GM18907 (cell line): ENCODE measurements around the gene AGPAT4.
"Not testable (repeated sequence)": the region's sequence is repeated elsewhere in the genome, so short reads cannot be mapped to it uniquely, and the experiment has no call there.

ENCODE experiments used
- ATAC-seq: cut with Tn5 transposase; IDR thresholded peaks from one replicate; pipeline ENCODE4 v1.9.1; 2021; ENCODE audit warnings: mild to moderate bottlenecking, moderate library complexity; ENCODE audit not compliant: unreplicated experiment

Gene AGPAT4

DNA sequence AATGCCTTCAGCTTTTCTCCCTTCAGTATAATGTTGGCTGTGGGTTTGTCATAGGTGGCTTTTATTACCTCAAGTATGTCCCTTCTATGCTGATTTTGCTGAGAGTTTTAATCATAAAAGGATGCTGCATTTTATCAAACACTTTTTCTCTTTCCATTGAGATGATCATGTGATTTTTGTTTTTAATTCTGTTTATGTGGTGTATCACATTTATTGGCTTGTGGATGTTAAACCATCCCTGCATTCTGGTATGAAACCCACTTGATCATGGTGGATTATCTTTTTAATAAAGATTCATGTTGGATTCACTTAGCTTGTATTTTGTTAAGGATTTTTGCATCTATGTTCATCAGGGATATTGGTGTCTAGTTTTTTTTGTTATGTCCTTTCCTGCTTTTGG is 150.5 kb downstream of the AGPAT4 start:
- not testable (repeated sequence) for ATAC-seq

DNA sequence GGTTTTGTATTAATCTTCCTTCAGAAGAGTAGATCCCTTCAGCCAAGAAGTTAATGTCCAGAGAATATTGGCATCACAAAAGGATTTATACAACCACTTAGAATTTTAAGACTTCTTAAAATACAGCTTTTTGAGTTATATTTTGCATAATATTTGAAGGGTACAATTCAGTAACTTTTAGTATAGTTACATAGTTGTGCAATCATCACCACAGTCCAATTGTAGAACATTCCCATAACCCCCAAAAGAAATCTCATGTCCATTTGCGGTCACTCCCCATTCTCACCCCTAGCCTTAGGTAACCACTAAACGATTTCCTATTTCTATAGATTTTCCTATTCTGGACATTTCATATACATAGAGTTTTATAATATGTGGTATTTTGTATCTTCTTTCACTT is 155.9 kb downstream of the AGPAT4 start:
- ATAC-seq, result no peak

DNA sequence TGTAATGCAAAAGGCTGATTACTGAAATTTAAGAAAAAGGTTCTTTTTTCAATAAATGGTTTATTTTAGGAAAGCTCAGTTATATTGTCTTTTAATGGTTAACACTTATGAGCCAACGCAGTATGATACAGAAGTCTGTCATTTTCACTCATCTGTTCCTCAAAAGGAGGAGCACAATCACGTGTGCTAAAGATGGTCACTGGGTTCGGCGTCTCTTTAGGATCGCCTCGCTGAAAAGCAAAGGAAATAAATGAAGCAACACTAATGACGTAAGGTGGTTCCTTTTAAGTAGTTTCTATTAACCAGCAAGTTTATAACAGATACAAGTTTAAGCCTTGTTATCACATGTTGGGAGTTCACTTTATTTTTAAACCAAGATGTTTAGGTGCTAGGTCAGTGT is 156.6 kb downstream of the AGPAT4 start:
- ATAC-seq, result no peak

DNA sequence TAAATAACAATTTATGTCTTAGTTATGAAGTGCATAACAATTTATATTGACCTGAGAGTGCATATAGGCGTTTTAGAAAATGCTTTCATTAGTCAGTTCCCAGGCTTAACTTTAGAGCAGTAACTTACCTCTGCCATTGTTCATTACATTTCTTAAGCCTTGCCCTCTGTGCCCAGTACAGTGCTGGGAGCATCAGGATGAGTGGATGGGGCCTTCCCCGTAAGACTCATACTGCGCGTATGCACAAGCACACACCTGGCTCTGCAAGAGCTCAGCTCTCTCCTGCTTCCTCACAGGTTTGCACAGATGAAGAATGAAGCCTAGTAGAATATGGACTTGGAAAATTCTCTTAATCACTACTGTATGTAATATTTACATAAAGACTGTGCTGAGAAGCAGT is 157.3 kb downstream of the AGPAT4 start:
- ATAC-seq, result no peak

DNA sequence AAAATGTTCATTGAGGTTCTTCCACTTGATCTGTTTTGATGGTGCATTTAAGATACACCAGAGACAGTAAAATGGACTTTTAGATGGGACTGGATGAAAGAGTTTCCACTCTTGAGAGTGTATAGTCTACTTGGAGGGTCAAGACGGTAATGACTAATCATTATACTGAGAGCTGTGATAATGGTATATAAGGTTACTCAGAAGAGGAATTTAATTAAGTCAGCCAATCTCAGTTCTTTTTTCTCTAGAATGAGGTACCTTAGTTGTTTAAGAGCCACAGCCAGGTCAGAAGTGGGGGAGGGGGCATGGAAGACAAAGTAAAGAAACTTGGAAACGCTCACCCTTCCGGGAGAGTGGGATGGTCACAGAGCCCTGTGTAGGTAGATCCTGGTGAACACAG is 158.4 kb downstream of the AGPAT4 start:
- no peak for ATAC-seq

DNA sequence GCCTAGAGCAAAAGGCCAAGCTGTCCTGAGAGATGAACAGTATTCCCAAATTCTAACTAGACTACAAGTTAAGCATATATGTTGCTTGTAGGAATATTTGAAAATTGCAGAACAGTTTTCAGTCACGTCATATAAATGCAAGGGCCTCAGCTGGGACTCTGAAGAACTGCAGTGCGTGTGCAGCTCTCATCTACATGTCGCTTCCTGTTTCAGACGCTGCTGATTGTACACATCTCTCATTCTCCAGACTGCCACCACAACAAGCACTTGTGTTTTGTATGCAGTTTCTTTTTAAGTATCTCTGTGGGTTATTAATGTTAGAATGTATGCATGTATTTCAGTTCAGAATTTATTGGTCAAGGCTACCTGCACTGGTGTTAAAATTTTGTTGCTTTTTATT is 162.6 kb downstream of the AGPAT4 start:
- no peak for ATAC-seq

DNA sequence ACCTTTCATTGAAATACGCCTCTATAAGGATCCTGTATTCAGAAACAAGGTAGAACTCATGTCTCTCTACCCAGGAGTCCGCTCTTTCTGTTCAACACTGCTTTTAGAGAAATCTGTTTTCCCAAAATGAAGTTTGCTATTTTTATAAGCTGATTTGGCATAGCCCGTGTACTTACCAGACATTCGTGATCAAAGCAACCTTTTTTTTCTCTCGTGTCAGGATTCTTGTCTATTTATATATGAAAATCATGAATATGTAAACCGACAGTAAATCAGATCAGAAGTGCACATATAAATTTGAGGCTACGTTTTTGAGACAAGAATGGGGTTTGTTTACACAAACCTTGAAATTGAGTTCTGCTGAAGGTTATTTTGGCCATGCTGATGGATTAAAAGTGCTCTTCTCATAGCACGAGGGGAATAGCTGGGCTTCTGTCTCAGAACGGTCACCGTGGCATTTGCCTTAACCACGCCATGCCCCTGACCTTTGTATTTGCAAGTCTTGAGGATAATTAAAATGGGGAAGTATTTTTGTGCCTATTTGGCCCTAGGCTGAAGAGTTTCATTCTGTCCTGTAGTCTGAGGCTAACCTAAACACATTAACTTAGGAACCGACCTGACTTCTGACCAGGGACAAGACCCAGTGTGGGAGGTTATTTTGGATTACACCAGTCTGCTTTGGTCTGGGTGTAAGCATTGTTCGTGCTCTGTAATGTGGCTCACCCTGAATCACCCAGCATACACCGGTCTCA is 163.7 kb downstream of the AGPAT4 start:
- no peak for ATAC-seq

DNA sequence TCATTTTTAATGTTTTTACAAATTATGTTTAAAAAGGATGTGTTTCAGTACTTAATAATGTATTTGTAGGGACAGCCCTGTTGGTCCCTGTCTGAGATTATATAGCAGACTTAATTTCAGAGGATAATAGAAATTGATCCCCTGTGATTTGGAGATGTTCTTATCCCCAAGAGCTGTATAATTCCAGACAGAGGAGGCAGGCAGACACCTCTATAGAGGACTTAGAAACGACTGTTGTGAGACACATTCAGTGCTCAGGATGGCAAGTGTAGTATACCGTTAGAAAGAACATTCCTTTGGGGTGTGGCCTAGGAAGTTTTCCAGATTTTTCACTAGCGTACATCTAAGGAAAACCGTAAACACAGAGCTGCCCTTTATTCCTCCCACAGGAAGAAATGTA is 164.5 kb downstream of the AGPAT4 start:
- ATAC-seq, result no peak

DNA sequence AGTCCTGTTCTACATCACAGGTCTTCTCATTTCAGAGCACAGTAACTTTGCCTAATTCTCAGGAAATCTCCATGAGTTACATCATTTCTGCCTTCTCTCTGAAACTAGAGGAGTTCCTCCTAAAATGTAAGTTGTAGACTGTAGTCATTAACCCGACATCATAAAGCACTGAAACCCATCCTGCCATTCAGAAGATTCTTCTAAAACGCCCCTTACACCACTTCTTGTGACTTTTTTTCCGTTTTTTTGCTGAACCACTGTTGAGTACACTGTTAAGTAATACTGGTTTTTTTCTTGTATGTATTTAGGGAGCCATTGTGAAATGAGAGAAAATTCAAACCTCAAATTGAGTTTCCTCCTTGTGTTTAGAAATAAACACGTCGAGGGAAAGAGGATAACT is 164.9 kb downstream of the AGPAT4 start:
- no peak for ATAC-seq

DNA sequence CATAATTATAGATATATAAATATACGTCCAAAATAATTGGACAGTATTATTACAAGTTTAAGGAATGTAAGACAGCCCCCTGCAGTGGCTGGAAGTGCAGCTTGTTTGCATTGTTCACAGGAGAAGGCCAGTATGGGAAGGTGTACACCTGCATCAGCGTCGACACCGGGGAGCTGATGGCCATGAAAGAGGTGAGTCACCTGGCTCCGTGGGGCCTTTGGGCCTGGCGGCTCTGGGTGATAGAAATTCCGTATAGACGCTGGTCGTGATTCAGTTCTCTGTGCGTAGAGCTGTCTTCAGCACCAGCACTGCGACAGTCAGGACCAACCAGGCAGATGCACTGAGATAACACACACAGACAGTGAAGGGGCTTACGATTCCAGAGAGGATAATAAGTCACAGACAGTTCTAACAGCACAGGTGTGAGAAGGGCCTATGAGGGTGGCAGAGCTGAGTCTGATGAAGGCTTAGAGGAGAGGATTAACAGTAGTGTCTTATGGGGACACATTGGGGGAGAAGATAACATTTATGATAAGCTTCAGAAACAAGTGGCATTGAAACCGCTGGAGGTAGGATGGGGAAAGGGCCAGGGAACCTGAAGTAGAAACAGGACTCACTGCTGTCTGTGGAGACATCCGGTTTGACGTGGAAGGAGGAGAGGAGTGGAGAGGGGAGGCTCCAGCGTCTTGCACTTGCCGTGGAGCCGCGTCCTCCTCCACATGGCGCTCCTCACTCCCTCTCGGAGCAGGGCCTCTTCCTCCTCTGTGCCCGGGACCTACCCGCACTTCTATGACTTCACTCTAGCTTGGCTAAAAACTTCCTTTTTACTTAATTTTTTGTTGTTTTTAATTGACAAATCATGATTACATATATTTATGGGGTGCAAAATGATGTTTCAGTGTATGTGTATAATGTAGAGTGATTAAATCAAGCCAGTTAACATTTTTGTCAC is 165.8 kb downstream of the AGPAT4 start:
- ATAC-seq, result no peak

DNA sequence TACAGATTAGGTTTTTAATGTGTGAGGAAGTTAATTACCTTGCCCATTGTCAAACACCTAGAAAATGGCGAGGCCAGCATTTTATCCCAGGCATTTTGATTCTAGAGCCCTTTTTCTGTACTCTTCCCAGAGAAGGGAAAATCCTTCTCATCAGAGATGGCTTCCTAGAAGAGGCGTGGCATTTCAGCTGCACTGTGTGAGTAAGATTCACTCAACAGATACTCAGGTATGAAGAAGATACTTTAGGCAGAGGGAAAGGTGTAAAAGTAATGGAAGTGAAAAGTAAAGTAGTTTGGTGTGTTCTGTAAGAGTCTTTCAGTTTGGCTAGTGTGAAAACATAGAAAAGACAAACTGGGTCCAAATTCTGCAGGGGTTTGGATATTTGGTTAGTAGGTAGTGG is 168.5 kb downstream of the AGPAT4 start:
- no peak for ATAC-seq

DNA sequence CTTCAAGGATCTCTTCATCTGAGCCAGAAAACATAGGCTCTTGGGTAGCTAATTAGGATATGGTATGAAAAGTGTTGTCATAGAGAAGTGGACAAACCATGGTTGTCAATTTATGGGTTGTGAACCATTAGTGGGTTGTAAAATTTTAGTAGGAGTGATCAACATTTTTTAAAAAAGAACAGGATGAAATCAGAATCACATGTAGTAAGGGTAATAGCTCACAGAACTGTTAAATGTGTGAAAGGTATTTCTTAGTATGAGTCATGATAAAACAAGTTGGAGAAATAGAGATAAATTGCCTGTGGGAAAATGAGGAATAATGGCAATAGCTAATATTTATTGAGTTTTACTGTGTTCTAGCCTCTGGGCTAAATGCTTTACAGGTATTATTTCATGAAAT is 168.9 kb downstream of the AGPAT4 start:
- ATAC-seq, result no peak

DNA sequence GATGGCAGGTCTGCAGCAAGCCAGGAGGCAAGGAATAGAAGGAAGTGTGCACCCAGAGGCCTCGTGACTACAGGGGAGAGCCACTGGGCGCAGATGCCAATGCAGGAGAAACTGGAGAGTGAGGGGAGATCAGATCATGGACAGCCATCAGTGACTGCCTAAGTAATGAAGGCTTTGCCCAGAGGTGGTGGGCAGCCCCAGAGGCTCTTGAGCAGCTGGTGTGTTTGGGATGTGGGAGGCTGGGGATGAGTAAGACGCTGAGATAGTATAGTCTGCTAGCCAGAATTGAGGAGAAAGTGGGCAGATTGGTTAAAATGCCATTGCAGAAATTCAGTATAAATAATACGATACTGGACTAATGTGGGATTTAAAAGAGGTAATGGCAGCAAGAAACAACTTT is 170.4 kb downstream of the AGPAT4 start:
- ATAC-seq, result no peak

DNA sequence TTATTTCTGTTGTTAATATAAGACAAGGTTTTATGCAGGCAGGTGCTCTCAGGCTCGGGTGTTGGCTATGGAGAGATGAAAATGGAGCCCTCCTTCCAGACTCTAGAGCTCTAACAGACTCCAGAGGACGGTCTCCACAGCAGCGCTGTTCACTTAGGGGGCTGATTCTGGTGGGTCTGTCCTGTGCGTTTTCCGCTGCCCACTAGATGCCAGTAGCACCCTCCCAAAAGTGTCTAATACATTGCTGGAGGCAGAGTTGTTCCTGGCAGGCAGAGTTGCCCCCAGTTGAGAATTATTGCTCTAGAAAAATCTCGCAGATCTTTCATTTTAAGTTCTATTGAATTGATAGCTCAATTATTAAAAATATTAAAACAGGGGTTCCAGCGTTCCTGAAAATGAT is 172.3 kb downstream of the AGPAT4 start:
- ATAC-seq, result no peak

DNA sequence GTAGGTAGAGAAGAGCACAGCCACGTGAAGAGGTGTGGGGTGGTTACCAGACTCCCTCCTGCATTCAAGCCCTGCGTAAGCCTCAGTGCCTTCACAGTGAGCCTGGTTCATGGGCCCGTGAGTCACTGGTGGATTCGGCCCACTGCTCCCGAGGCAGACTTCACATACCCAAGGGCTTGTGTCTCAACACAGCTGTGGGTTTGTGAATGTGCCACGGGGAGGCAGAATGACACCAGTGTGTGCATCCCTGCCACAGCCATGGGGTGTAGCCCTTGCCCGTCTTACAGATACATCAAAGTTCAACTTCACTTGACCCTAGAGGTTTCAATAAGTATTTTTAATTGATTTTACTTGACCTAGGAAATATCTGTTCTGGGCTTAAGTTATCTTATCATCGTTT is 173.8 kb downstream of the AGPAT4 start:
- ATAC-seq, result no peak

DNA sequence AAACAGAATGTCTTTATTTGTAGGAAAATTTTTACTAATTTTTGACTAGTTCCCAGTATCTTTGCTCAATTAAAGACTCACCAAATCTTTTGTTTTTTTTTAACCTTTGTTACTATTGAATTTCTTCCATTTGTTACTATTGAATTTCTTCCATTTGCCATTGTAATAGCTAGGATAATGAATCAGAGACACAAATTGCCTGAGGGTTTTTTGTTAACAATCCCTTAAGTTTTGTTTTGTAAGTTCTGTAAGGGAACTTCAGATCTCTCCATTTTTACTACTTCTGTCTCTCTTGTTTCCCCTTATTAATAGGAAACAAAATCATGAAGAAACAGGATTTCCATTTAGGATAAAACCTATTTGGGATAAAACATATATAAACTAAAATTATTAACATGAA is 177.9 kb downstream of the AGPAT4 start:
- no peak for ATAC-seq

DNA sequence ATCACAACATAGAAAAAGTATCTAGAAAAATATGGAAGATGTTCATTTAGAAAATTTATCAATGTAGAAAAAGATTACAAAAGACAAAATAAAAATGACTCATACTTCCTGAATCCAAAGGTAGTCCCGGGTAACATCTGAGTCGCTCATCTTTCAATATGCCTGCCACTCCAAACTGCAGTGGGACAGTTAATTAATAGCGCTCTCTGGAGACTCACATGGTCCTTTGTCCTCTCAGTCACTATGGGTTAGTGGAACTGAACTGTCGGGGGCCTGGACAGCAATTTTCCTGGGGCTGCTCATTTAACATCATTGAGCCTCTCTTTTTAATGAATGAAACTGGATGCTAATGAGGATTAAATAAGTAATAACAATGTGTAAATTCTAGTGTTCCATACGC is 178.9 kb downstream of the AGPAT4 start:
- no peak for ATAC-seq

DNA sequence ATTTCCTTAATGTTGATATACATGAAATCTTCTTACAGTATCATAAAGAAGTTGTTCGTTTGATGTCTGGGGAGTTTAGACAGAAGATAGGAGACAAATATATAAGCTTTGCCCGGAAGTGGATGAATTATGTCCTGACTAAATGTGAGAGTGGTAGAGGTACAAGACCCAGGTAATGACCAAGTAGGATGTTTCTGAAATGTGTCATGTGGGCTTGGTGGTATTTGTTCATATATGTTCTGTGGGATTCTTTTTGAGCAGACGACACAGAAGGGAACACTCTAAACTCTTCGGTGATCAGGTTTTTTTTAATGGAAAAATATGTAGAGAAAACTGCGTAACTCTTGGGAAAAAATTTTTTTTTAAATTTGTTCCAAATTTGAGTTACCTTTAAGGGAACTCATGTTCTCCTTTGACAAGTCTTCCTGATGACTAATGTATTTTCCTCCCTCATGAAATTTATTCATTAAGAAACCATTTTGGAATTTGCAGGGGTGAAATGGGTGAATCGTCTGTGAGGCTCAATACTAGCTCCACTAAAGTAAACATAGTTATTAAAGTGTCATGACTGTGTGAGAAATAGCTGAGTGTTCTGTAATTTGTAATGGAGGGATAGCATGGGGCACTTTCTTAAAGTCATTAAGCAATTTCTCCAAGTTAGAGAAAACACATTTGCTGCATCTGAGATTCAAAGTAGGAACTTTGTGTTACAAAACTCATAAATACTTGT is 181.7 kb downstream of the AGPAT4 start:
- no peak for ATAC-seq

DNA sequence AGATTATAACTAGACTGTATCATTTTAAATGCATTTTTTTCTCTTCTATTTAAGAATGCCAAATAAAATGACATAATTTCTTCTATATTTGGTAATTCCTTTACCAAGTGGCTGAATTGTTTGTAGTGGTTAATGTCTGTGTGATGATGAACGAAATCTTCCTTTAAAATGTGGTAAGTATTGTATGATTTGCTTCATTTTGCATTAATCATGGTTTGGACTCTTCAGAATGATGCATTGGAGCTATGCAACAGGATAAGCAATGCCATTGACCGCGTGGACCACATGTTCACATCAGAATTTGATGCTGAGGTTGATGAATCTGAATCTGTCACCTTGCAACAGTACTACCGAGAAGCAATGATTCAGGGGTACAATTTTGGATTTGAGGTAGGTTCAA is 182.7 kb downstream of the AGPAT4 start:
- no peak for ATAC-seq

DNA sequence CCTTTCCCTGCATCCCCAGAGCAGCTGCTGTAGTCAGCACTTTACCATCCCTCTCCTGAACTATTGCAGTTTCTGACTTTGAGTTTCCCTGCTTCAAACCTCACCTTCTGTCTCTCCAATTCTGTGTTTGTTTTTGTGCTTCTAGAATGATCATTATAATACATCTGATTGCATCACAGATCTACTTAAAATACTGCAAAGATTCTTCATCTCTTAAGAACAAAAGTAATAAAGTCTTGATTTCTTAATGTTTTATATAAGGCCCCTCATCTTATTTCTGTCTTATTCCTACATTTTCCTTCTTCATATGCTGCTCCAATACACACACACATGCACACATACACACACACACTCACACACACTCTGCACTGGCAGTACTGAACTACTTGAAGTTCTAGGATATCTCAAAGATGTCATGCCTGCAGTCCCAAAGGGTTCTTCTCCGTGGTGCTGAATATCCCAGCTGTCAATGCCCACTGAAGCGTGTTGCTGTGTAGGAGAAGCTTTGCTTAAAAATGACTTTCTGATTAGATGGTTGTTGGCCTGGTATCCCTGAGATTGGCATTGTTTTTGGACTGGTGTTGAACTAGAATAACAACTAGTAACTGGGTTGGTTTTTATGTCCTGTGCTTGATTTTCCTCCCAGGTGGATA is 185.1 kb downstream of the AGPAT4 start:
- ATAC-seq, result no peak

DNA sequence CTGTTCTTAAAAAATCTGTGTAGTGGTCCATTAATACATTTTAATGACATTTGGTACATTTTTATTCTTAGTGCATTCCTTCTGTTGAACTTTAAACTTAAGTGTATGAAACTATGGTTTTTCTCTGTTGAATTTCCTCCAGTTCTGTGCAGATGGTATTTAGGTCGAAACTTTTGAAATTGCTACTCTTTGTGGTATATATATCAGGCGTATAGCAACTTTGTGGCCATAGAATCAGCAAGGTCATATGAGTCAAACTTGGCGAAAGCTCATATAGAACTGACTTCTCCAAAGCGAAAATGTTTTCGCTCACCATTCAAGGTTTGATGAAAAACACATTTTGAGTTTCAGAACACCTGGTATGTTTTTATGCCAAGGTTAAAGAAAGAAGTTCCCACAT is 188.6 kb downstream of the AGPAT4 start:
- ATAC-seq, result no peak
